GM19468 (cell line): ENCODE results near the gene MYO19.
"Not testable (repeated sequence)": the region's sequence is repeated elsewhere in the genome, so short reads cannot be mapped to it uniquely, and the experiment has no call there.

Experiments
- ATAC-seq: cut with Tn5 transposase; IDR thresholded peaks from one replicate; pipeline ENCODE4 v1.9.1; 2021; ENCODE audit warnings: mild to moderate bottlenecking, moderate library complexity, moderate number of reproducible peaks; ENCODE audit not compliant: unreplicated experiment; ENCODE audit errors: extremely low read depth

The MYO19 gene

DNA sequence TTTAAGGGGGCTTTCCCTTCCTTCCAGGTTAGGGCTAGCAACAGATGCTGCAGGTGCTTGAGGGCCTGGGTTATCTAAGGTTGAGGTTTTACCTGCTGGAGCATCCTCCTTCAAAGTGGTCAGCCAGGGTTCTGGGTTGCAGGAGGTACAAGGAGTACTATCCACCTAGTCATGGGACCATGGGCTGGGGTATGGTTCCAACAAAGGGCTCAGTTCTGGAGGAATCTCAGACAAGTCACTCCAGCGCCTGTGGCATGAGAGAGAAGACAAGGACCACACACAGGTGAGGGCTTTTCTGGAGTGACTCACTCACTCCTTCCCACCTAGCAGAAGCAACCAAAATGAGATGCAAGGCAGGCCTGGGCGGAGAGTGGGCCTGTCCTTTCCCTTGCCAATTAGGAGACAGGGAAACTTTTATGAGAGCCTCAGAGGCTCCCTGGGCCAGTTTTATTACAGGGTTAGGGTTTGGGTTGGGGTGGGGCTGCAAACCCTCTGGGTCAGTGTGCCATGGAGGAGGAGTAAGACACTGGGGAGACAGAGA lies 2.2 kb downstream of the MYO19 start:
- ATAC-seq: no peak

DNA sequence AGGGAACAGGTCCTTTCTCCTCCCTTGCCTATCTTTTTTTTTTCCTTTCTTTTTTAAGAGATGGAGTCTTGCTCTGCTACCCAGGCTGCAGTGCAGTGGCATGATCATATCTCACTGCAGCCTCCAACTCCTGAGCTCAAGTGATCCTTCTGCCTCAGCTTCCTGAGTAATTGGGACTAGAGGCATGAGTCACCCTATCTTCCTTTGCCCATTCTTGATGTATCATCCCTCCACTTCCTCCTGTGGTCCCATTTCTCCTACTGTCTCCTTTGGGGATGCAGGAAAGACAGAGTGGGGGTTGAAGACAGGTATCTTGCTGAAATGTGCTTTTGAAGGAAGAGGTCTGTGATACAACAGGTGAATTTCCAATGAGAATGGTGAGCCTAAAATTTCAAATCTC lies 5.5 kb downstream of the MYO19 start:
- ATAC-seq: no peak

GRCh38 chr17:36527621-36528250 lies 6.9 kb downstream of the MYO19 start:
- no peak for ATAC-seq

- ATAC-seq: no peak
Observed at GRCh38 chr17:36525888-36526287, 8.8 kb downstream of the MYO19 start.

DNA sequence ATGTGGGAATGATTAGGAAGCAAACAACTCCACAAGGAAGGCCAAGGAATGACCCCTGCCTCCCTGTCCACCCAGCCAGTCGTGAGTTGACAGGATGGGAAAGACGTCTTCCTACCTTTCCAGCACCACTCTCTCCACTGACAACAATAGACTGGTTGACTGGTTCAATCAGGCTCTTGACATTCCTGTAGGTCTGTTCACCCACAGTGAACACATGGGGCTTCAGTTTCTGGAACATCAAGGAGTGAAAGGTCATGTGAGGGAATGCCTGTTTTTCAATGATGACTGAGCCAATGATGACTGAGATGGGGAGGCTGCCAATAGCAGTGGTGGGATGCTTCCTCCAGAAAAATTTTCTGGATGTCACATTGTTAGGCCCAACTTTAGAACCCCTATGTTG lies 9.6 kb downstream of the MYO19 start:
- ATAC-seq: no peak

DNA sequence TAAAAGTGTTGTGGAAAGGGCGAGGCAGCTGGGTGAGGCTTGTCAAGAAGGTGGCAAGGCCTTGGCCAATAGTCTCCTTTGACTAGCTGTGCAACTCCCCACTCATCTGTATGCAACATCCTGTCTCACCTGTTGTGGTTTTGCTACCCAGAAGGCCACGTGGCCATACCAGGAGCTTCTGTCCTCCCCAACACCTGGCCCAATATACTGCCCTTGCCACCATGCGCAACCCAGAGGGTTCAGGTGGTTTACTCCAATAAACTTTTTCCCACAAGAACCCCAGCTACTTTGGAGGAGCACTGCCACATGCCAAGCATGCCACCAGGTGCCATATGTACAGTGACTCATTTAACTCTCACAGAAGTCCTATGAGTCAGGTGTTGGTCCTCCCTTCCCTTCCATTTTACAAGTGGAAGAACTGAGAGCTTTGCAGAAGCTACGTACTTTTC lies 10.2 kb downstream of the MYO19 start:
- no peak for ATAC-seq

DNA sequence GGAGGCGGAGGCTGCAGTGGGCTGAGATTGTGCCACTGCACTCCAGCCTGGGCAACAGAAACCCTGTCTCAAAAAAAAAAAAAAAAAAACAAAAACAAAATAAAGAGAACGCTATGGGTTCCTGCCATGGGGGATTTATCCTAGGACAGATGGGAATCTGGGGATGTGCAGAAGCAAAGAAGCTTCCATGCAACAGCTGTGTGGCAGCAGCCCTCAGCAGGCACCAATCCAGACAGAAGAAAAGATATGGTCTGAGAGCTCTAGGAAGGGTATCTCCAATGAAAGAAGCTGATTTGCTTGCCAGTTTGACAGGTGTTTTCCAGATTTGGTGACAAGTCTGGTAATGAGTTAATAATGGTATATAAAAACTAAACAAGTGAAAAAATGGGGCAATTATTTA lies 11.6 kb downstream of the MYO19 start:
- ATAC-seq: no peak

GRCh38 chr17:36515837-36516236 lies 18.8 kb downstream of the MYO19 start:
- ATAC-seq: no peak

- no peak for ATAC-seq
Observed at GRCh38 chr17:36514856-36515255, 19.8 kb downstream of the MYO19 start.

- ATAC-seq: no peak
Observed at GRCh38 chr17:36512641-36513040, 22.0 kb downstream of the MYO19 start.

DNA sequence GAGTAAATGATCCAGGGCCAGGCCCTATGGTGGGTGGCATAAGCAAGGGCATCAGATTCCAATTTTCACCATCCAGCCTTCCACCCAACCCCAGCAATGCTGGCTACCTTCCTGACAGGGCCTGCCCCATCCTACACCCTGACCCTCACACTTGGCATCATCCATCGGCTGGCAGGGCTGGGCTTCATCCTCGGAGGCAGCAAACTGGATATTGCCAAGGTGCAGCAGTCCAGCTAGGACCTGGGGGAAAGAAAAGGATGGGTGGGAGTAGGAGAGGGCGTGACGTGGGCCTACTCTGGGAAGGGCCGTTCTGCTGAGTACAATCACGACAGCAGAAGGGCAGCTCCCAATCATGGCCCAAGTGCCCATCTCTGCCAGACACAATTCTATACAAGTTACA lies 23.5 kb downstream of the MYO19 start:
- ATAC-seq: no peak

- no peak for ATAC-seq
Observed at GRCh38 chr17:36510636-36511035, 24.0 kb downstream of the MYO19 start.

DNA sequence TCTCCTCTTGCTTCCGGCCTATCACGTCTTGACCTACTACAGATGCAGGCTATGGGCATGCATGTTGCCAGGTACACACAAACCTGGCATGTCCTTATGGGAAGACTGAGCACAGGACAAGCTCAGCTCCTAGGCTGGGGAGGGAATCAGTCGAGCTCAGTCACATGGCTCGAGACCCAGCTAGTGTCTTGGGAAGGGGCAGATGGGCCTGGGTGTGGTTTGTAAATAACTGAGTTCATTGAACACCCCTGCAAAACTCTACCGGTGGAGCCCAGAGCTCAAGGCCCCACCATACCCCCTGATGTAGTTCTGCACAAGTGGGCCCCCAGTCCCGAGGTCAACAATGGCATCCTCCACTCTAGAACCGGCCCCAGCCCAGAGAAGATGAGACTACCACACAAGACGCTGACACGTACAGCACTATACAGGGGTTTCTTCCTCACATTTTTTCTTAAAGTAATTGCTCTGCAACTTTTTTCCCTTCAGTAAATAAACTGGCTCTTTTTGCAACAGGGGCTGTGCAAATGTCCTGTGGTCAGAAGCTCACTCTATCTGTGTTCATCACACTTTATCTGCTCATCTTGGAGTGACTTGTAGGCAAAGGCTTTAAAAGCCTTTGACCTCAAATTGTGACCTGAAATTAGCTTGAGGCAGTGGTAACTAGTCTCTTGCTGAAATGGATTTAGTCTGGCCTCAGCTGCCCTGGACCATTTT lies 25.2 kb downstream of the MYO19 start:
- no peak for ATAC-seq

DNA sequence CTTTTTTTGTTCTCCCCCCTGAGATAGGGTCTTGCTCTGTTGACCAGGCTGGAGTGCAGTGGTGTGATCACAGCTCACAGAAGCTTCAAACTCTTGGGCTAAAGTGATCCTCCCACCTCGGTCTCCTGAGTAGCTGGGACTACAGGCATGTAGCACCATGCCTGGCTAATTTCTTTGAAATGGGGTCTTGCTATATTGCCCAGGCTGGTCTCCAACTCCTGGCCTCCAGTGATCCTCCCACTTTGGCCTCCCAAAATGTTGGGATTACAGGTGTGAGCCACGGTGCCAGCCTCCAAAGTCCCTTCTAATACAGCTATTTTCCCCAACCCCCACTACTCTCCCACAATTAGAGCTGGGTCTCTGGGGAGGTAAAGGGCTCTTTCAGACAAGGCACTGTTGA lies 26.2 kb downstream of the MYO19 start:
- ATAC-seq: not testable (repeated sequence)

DNA sequence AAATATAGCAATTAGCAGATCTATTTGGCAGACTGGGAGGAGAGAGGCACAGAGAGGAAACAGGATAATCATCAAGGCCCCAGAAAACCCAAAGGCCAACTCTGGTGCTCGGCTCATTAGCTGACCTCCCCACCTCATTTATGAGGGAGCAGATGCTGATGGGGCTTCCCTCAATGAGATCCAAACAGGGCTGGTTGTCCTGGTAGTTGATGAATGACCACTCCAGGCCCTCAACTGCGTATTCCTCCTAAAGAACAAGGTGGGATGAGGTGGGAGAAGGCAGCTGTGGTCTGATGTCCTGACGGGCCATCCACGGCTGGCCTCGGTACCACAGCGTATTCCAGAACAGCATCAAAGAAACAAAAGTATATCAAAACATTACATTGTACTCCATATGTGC lies 27.4 kb downstream of the MYO19 start:
- ATAC-seq: no peak

- ATAC-seq: no peak
Observed at GRCh38 chr17:36506831-36507230, 27.8 kb downstream of the MYO19 start.

- ATAC-seq: no peak
Observed at GRCh38 chr17:36506249-36506826, 28.3 kb downstream of the MYO19 start.

DNA sequence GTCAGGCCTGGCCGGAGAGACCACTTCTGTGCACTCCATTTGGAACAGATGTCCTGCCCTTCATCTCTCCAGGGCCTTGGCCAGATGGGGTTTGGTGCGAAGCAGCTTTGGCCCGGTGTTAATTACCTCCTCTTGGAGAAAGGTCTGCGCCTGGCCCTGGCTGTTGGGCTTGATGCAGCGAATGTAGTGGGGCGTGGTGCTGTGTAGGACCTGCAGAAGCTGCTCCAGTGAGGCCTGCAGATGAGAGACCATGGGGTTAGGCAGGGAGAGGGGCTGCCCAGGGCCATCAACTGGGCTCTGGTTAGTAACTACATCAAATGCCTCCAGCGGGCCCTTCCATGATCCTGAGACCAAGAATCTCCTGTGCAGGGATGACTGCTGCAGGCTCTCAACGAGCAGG lies 29.5 kb downstream of the MYO19 start:
- no peak for ATAC-seq

- ATAC-seq: no peak
Observed at GRCh38 chr17:36504156-36504545, 30.5 kb downstream of the MYO19 start.

DNA sequence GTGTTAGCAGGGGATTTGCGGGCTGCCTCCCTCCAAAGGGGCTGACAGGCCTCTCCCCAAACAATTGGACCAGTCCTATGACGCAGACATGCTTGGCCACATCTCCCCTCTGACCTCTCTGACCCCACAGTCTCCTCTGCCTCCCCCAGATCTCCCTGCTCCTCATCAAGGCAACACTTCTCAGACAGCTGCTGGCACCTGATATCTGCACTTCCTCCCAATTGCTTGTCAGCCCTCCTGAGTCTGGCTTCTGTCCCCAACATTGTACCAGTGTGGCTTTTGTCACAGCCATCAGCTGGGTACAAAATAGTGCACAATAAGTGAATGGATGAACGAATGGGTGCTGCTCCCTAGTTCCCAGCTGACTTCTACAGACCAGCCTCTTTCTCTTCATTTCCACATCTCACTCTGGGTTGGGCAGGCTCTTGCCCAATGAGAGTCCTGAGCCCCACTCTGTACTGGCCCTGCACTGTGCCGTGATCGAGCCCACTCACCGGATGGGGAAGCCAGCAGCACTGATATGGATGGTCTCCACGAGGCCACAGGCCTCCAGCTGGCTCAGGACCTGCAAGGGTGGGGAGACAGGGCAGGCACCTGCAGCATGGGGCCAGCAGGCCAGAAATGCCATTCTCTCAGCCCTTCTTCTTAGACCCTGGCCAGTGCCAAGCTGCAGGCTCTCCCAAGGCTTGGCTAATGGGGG lies 31.1 kb downstream of the MYO19 start:
- ATAC-seq: no peak

DNA sequence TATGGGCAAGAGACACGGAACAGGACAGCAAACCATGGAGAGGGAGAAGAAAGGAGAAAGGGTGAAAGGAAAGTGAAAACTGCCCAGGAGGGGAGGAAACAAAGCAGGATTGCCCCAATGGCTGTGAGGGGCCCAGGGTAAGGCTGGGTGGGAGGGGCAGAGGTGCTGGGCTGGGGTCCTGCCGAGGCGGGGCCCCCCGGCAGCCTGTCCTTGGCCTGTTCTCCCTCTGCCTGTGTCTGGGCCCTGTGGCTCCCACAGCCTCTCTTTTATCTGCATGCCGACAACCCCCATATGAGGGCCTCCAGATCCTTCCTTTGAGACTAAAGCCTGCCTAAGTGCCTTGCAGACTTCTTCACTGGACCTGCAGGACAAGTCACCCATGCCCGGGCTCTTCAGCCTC lies 32.7 kb downstream of the MYO19 start:
- ATAC-seq: no peak
